Natural killer cell (primary cell): ENCODE results near the gene RARS1. TPM values are rescaled to one million over a fixed set of nuclear protein-coding genes. Genes with fewer than 3 reads are reported as not detected.
A peak's percentile ranks its signal among the peaks of the same experiment; 100 is the strongest.

Experiments used
- ATAC-seq, 3 donors: fragments of 150-1000 bp in 2 of 3; fragments of 200-7000 bp in 1 of 3; cut with Tn5 transposase; 1 replicate in 1 of 3; 2 replicates in 2 of 3; pipeline ENCODE4 v1.10.0; 2021; ENCODE audit warnings: mild to moderate bottlenecking in 2 of 3, moderate library complexity in 2 of 3
- DNase-seq, 2 donors: peaks; one replicate each; pipeline versions ENCODE4 v3.0.0 to v3.0.0-alpha.2; 2013 to 2021; ENCODE audit warnings: mixed read lengths in 1 of 2
- H3K27ac ChIP-seq: one replicate; pipeline ENCODE4 v1.5.1; 2013; ENCODE audit warnings: mild to moderate bottlenecking, low read length
- H3K27me3 ChIP-seq: one replicate; pipeline ENCODE4 v1.6.1; 2013; ENCODE audit warnings: low read length; ENCODE audit not compliant: control insufficient read depth, insufficient read depth
- H3K36me3 ChIP-seq: one replicate; pipeline ENCODE4 v1.6.1; 2013; ENCODE audit warnings: low read length; ENCODE audit not compliant: control insufficient read depth, insufficient read depth
- H3K4me1 ChIP-seq: one replicate; pipeline ENCODE4 v1.6.1; 2013; ENCODE audit warnings: low read length; ENCODE audit not compliant: control insufficient read depth, insufficient read depth
- H3K4me3 ChIP-seq: one replicate; pipeline ENCODE4 v1.5.1; 2013; ENCODE audit warnings: low read length
- H3K9me3 ChIP-seq: one replicate; pipeline ENCODE4 v1.6.1; 2013; ENCODE audit warnings: low read length; ENCODE audit not compliant: control insufficient read depth, insufficient read depth
- H3K27ac Mint-ChIP-seq, 2 donors: one replicate each; pipeline ENCODE4 v1.8.0; 2022; ENCODE audit warnings: mild to moderate bottlenecking in 2 of 2, mixed read lengths in 2 of 2, moderate library complexity in 1 of 2
- H3K27me3 Mint-ChIP-seq, 2 donors: one replicate each; pipeline ENCODE4 v1.8.0; 2022; ENCODE audit warnings: low read depth in 2 of 2, mixed read lengths in 2 of 2
- H3K36me3 Mint-ChIP-seq: one replicate; pipeline ENCODE4 v1.8.0; 2022; ENCODE audit warnings: mixed read lengths
- H3K4me1 Mint-ChIP-seq, 2 donors: one replicate each; pipeline ENCODE4 v1.8.0; 2022; ENCODE audit warnings: mixed read lengths in 2 of 2
- H3K4me3 Mint-ChIP-seq: one replicate; pipeline ENCODE4 v1.8.0; 2022; ENCODE audit warnings: mild to moderate bottlenecking, moderate library complexity, mixed read lengths
- H3K9me3 Mint-ChIP-seq, 2 donors: one replicate each; pipeline ENCODE4 v1.8.0; 2022; ENCODE audit warnings: mixed read lengths in 2 of 2
- CTCF ChIP-seq: fragments of 200-600 bp; IDR thresholded peaks from one replicate; pipeline ENCODE4 v1.8.0; 2022; ENCODE audit warnings: antibody characterized with exemption
- WGBS: methylation state at CpG from one replicate; pipeline ENCODE4 v1.1.7; 2013; ENCODE audit warnings: missing lambda C conversion rate; ENCODE audit not compliant: insufficient coverage; 5-methylcytosine and 5-hydroxymethylcytosine counted together
- intact Hi-C: fragments of 100-400 bp; cut with micrococcal nuclease; formaldehyde crosslinking; loops from one replicate; pipeline ENCODE4 v1.14.2; 2022
- total RNA-seq, 4 donors: library from RNA; stranded (reverse); fragments of 120-200 nt in 1 of 4; gene quantifications; one replicate each; pipeline versions ENCODE4 v1.2.3 to v1.2.4, GENCODE V29; 2013 to 2022

Gene RARS1
- total RNA-seq, 3 donors from 2014 or later (not counting 1 experiment from before 2014, with no cell fraction given), result 51.0 to 53.2 (median 52.5) TPM

- intact Hi-C loops, result no loop called here
- no peak overlapping the region for H3K27ac ChIP-seq
- no peaks in the 10 kb centered on the region for H3K36me3 Mint-ChIP-seq
- H3K36me3 ChIP-seq, result peaks cover 67% of the 10 kb centered on the region
- no peak overlapping the region for H3K4me3 Mint-ChIP-seq
- H3K27me3 ChIP-seq, result no peaks in the 10 kb centered on the region
- ATAC-seq (no peak), DNase-seq (no peak)
- WGBS, result 97% methylated on average over 2 of the region's 2 CpGs
- H3K27me3 Mint-ChIP-seq, result no peaks in the 10 kb centered on the region
- H3K4me3 ChIP-seq, result no peak overlapping the region
- no peaks in the 10 kb centered on the region for H3K4me1 ChIP-seq
- TF ChIP-seq CTCF, result no peak
- H3K9me3 ChIP-seq, result no peaks in the 10 kb centered on the region
- H3K27ac Mint-ChIP-seq, result peak overlapping the region in 1 of 2 donors; percentile 0
- H3K4me1 Mint-ChIP-seq, result peaks cover 6 to 8% of the 10 kb centered on the region in 2 donors
- no peaks in the 10 kb centered on the region for H3K9me3 Mint-ChIP-seq
Observed at GRCh38 chr5:168562279-168562678, 76.0 kb downstream of the RARS1 start.

GRCh38 chr5:168563959-168564358, 77.7 kb downstream of the RARS1 start:
- no peak for TF ChIP-seq CTCF
- H3K36me3 Mint-ChIP-seq, result no peaks in the 10 kb centered on the region
- ATAC-seq, result no peak

GRCh38 chr5:168568738-168569137, 82.5 kb downstream of the RARS1 start:
- Mint-ChIP-seq H3K4me3 (no peak overlapping the region), H3K27me3 (no peaks in the 10 kb centered on the region), H3K27ac (no peak overlapping the region), H3K4me1 (peaks cover 26% of the 10 kb centered on the region in 2 donors), H3K36me3 (no peaks in the 10 kb centered on the region), H3K9me3 (no peaks in the 10 kb centered on the region)
- Histone ChIP-seq H3K4me1 (no peaks in the 10 kb centered on the region), H3K36me3 (peaks cover 24% of the 10 kb centered on the region), H3K4me3 (no peak overlapping the region), H3K9me3 (no peaks in the 10 kb centered on the region), H3K27ac (no peak overlapping the region), H3K27me3 (no peaks in the 10 kb centered on the region)
- DNase-seq (no peak), ATAC-seq (no peak)
- no peak for TF ChIP-seq CTCF
- intact Hi-C loops, result no loop called here
- 94% methylated on average over 5 of the region's 6 CpGs for WGBS

More at GRCh38 chr5:168563959-168564358, 77.7 kb downstream of the RARS1 start:
- no peaks in the 10 kb centered on the region for H3K27me3 Mint-ChIP-seq
- no peaks in the 10 kb centered on the region for H3K9me3 Mint-ChIP-seq
- H3K4me1 ChIP-seq, result no peaks in the 10 kb centered on the region
- H3K27me3 ChIP-seq, result no peaks in the 10 kb centered on the region
- peaks cover 59% of the 10 kb centered on the region for H3K36me3 ChIP-seq
- no CpG with 5 or more reads among the region's 1 CpG for WGBS
- peaks cover 13 to 21% of the 10 kb centered on the region in 2 donors for H3K4me1 Mint-ChIP-seq
- no peak for DNase-seq
- H3K27ac ChIP-seq, result no peak overlapping the region
- no peaks in the 10 kb centered on the region for H3K9me3 ChIP-seq
- intact Hi-C loops, result no loop called here
- H3K27ac Mint-ChIP-seq, result no peak overlapping the region
- H3K4me3 ChIP-seq, result no peak overlapping the region
- H3K4me3 Mint-ChIP-seq, result no peak overlapping the region

Other genes with a start within 250 kb of the RARS1 start
- gene WWC1, start 194.8 kb upstream of the RARS1 start, total RNA-seq, result under 1 TPM; 0.42 to 0.66 (median 0.53) TPM
- gene FBLL1, start 42.8 kb downstream of the RARS1 start, total RNA-seq, result not detected
- 10 to 100 TPM; 39.7 to 50.0 (median 46.9) TPM for gene PANK3, start 92.9 kb downstream of the RARS1 start, total RNA-seq